HG03520 (cell line): Measurements from ENCODE around the gene TNRC6A.
"Not testable (repeated sequence)": the region's sequence is repeated elsewhere in the genome, so short reads cannot be mapped to it uniquely, and the experiment has no call there.

Experiments
- ATAC-seq: cut with Tn5 transposase; IDR thresholded peaks from one replicate; pipeline ENCODE4 v1.9.1; 2021; ENCODE audit warnings: mild to moderate bottlenecking, moderate library complexity; ENCODE audit not compliant: unreplicated experiment

TNRC6A gene

GRCh38 chr16:24729243-24729950 lies at the start of gene TNRC6A:
Gene TNRC6A, plus strand, starts transcription at chr16:24729651. Its CDS starts 191 bp downstream, at chr16:24729842.
- ATAC-seq: peak; percentile 91

- no peak for ATAC-seq
These were observed 47.7 kb upstream of the TNRC6A start for GRCh38 chr16:24681793-24682192.

GRCh38 chr16:24683250-24683649 lies 46.2 kb upstream of the TNRC6A start:
- no peak for ATAC-seq

- ATAC-seq: no peak
These were observed 45.5 kb upstream of the TNRC6A start for GRCh38 chr16:24683847-24684493.

- no peak for ATAC-seq
These were observed 43.7 kb upstream of the TNRC6A start for GRCh38 chr16:24685539-24686432.

GRCh38 chr16:24686678-24687077 lies 42.8 kb upstream of the TNRC6A start:
- ATAC-seq: no peak

GRCh38 chr16:24688359-24688758 lies 41.1 kb upstream of the TNRC6A start:
- ATAC-seq: no peak

GRCh38 chr16:24689128-24689527 lies 40.3 kb upstream of the TNRC6A start:
- ATAC-seq: no peak

- ATAC-seq: no peak
These were observed 36.6 kb upstream of the TNRC6A start for GRCh38 chr16:24692854-24693253.

- no peak for ATAC-seq
These were observed 34.5 kb upstream of the TNRC6A start for GRCh38 chr16:24694931-24695330.

GRCh38 chr16:24696699-24697098 lies 32.8 kb upstream of the TNRC6A start:
- ATAC-seq: no peak

GRCh38 chr16:24698308-24698707 lies 31.1 kb upstream of the TNRC6A start:
- ATAC-seq: no peak

- ATAC-seq: no peak
These were observed 30.2 kb upstream of the TNRC6A start for GRCh38 chr16:24699151-24699723.

GRCh38 chr16:24700549-24701392 lies 28.7 kb upstream of the TNRC6A start:
- no peak for ATAC-seq

GRCh38 chr16:24701521-24701951 lies 27.9 kb upstream of the TNRC6A start:
- ATAC-seq: no peak

GRCh38 chr16:24707760-24708159 lies 21.7 kb upstream of the TNRC6A start:
- not testable (repeated sequence) for ATAC-seq

- no peak for ATAC-seq
These were observed 16.1 kb upstream of the TNRC6A start for GRCh38 chr16:24713379-24713778.

- ATAC-seq: no peak
These were observed 12.0 kb upstream of the TNRC6A start for GRCh38 chr16:24717411-24717810.

- no peak for ATAC-seq
These were observed 10.4 kb upstream of the TNRC6A start for GRCh38 chr16:24718967-24719521.

GRCh38 chr16:24721830-24722238 lies 7.6 kb upstream of the TNRC6A start:
- ATAC-seq: no peak
